Esophagus muscularis mucosa (tissue), 3 donors: Measurements from ENCODE around the gene MCM6.

Experiments
- CTCF ChIP-seq, 3 experiments: fragments of 200-600 bp in 2 of 3; fragments of 450-650 bp in 1 of 3; sonication (generic) in 2 of 3; IDR thresholded peaks; one replicate each; pipeline ENCODE4 v1.5.1; 2017 to 2019; ENCODE audit warnings: antibody characterized with exemption in 3 of 3, mild to moderate bottlenecking in 2 of 3, moderate library complexity in 1 of 3
- EP300 ChIP-seq: sonication (generic); formaldehyde crosslinking; IDR thresholded peaks from one replicate; pipeline ENCODE4 v1.6.1; 2017; ENCODE audit warnings: antibody characterized with exemption

- TF ChIP-seq CTCF (IDR thresholded peaks at IDR 0.05) (no peak), EP300 (no peak)
These were observed 57.2 kb downstream of the MCM6 start for GRCh38 chr2:135818937-135819610.
